ENCODE measurements around the gene CDCA4.

GRCh38 chr14:105067140-105067968 is 46.5 kb upstream of the CDCA4 start:
- TF ChIP-seq EZH2phosphoT487 (conservative IDR thresholded peaks at IDR 0.05; ENCODE audit: low read length), result no peak
- TF ChIP-seq CTCF (IDR thresholded peaks at IDR 0.05; ENCODE audit: insufficient read depth, low read length, poor library complexity, severe bottlenecking), result no peak
